ENCODE measurements around the gene RCAN3.
"Not testable (repeated sequence)": the region's sequence is repeated elsewhere in the genome, so short reads cannot be mapped to it uniquely, and the experiment has no call there.

Gene RCAN3

DNA sequence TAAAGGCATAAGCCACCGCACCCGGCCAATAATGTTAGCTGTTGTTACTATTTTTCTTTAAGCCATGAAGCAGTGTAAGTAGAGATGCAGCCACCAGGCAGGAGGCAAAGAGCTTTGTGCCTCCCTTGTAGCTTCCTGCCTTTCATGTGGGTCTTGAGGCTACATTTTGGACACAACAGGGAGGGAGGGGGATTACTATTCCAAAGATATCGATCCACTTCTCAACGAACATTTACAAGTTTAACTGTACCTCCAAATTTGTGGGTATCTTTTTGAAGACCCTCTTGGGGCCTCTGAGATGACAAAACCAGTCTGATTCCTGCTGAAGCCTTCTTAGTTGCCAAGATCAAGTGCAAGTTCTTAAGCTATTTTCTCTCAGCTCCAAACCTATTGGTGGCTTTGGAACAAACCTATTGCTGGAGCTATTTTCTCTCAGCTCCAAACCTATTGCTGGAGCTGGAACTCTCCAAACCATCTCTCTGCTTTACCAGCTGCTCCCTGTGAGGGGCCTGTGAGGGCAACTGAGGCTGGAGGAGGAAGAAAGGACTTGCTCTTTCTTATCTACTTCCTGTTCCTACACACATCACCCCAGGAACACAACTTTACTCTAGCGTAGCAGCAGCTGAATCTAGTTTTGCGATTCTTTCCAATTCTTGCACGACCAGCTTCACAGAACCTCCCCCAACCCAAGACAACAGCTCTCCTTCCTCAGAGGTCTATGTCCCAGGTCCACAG is 16.1 kb upstream of the RCAN3 start:
- no peak for DNase-seq

DNA sequence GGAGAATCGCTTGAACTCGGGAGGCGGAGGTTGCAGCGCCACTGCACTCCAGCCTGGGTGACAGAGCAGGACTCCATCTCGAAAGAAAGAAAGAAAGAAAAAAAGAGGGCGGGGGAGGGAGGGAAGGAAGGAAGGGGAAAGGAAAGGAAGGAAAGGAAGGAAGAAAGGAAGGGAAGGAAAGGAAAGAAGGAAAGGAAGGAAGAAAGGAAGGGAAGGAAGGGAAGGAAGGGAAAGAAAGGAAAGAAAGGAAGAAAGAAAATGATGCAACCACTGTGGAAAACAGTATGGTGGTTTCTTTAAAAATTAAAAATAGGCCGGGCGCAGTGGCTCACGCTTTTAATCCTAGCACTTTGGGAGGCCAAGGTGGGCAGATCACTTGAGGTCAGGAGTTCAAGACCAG is 15.2 kb upstream of the RCAN3 start:
- no peak for DNase-seq

DNA sequence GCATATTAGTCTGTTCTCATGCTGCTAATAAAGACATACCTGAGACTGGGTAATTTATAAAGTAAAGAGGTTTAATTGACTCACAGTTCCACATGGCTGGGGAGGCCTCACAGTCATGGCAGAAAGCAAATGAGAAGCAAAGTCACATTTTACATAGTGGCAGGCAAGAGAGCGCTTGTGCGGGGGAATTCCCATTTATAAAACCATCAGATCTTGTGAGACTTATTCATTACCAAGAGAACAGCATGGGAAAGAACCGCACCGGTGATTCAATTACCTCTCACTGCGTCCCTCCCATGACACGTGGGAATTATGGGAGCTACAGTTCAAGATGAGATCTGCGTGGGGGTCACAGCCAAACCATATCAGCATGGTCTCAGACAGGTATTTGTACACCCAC is 14.5 kb upstream of the RCAN3 start:
- DNase-seq = peak; percentile 77

DNA sequence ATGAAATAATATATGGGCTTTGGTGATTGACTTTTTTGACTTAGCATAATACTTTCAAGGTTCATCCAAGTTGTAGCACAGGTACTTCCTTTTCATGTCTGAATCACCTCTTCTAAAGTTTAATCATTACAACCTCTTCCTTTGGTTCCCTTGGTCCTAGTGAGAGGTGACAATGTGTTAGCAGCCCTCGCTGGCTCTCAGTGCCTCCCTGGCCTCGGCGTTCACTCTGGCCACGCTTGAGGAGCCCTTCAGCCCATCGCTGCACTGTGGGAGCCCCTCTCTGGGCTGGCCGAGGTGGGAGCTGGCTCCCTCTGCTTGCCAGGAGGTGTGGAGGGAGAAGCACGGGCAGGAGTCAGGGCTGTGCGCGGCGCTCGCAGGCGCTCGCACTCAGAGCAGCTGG is 13.0 kb upstream of the RCAN3 start:
- DNase-seq = no peak

DNA sequence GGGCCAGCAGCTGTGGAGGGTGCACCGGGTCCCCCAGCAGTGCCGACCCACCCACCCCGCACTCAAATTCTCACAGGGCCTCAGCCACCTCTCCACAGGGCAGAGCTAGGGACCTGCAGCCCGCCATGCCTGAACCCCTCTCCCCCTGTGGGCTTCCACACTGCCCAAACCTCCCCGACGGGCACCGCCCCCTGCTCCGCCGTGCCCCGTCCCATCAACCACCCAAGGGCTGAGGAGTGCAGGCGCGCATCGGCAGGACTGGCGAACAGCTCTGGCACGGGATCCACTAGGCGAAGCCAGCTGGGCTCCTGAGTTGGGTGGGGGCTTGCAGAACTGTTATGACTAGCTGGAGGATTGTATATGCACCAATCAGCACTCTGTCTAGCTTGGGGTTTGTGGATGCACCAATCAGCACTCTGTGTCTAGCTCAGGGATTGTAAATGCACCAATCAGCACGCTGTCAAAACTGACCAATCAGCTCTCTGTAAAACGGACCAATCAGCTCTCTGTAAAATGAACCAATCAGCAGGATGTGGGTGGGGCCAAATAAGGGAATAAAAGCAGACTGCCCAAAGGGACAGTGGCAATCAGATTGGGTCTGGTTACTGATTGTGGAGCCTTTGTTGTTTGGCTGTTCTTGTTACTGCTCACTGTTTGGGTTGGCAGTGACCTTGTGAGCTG is 12.4 kb upstream of the RCAN3 start:
- DNase-seq = no peak

DNA sequence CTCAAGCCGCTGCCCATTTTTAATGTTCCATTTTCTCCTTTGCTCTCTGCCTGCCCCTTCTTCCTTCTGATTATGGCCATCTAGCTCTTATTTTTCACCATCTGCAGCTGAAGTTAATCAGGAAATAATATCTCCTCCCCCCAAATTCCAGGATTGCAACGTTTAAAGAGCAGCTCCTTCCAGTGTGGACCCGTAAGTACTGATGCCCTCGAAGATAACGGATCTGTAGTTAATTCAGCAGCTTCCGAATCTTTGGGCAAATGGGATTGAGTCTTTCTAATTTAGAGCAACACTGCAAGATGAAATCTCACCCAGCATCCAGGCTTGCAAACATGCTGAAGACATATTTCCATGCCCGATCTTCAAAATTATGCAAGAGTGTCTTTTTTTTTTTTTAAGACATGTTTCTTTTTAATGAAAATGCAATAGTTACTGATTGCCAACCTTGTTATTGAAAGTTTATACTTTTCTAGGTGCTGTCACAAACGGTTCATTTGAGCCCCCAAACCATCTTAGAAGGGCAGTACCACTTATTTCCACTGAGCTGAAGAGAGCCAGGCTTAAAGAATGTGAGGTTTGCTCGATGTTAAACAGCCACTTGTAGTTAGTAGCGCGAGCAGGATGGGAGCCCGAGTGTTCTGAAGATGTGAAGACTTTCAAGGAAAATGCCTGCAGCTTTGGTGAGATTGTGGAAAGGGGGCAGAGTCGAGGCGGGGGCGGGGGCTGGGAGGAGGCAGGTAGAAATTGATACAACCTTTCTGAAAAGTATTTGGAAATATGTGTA is 10.9 kb upstream of the RCAN3 start:
- DNase-seq = no peak

DNA sequence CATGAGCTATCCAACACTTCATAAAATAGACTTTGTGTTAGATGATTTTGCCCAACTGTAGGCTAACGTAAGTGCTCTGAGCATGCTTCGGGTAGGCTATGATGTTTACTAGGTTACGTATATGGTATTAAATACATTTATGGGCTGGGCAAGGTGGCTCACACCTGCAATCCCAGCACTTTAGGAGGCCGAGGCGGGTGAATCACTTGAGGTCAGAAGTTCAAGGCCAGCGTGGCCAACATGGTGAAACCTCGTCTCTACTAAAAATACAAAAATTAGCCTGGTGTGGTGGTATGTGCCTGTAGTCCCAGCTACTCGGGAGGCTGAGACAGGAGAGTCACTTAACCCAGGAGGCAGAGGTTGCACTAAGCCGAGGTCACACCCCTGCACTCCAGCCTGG is 9.7 kb upstream of the RCAN3 start:
- DNase-seq = not testable (repeated sequence)

DNA sequence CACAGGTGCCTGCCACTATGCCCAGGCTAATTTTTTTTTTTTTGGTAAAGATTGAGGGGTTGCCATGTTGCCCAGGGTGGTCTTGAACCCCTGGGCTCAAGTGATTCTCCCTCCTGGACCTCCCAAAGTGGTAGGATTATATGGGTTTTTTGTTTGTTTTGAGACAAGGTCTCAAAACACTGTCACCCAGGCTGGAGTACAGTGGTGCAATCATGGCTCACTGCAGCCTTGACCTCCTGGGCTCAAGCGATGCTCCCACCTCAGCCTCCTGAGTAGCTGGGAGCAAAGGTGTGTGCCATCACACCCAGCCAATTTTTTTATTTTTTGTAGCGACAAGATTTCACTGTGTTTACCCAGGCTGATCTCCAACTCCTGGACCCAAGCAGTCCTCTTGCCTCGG is 8.9 kb upstream of the RCAN3 start:
- DNase-seq = no peak

DNA sequence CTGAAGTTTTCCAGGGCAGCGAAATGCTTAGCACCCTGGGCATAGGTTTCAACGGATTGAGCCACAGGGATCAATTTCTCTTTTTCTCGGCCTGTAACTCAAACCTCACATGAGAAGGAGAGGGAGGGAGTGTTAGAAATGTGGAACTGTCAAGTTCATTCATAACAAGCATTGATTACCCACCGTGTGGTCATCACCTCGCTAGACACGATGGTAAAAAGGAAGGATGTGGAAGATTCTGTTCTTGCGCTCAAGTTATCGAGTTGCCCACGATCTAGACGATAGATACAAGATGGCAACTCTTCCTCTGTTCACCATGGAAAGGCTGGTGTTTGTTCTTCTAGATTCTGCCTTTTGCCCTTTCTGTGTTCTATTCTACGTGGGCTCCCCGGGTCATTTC is 4.0 kb upstream of the RCAN3 start:
- DNase-seq = no peak

DNA sequence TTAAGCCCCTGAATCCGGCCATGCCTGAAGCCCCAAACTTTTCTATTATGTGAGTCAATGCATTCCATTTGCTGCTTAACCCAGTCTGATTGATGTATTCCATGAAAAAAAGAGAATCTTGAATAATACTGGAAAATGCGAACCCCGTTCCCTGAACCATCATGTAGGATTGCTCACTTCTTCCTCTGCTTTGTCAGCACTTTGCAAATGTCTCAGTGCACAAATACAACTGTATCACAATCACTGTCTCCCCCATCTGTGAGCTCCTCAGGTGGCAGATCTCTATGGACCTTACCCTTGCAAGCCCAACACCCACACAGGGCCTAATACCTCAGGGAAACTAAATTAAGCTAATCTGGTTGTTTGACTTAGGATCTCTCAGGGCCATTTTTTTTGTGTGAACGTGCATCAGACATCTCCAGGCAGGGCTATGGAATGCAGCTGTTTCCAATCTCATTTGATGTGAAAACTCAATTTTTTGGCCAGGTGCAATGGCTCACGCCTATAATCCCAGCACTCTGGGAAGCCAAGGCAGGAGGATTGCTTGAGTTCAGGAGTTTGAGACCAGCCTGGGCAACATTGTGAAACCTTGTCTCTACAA is 2.1 kb upstream of the RCAN3 start:
- no peak for DNase-seq

DNA sequence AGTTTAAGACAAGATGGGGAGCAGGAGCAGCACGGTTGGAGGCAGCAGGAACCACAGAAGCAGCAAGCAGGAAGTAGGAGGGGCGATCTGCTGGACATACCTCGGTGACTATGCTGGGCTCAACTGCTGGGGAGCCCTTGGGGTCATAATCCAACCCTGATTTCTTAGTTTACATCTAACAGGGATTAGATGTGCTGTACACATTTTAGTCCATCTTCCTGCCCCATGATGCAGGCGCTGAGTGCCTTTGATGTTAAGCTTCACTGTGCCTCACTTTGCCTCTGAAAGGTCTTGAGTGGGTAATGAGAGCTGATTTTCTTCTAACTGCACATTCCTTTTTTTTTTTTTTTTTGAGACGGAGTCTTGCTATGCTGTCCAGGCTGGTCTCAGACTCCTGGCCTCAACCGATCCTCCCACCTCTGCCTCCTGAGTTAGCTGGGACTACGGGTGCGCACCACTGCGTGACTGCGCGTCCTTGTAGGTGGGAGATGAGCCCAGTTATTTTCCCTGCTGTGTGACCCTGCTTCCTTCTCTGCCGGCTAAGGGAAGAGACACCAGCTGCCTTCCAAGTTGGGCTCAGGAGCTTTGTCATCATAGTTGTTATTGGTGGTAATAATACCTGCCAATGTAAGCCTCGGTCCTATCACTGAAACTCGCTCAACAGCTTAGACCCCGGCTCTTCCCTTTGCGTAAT is 1.1 kb upstream of the RCAN3 start:
- peak; percentile 55 for DNase-seq

DNA sequence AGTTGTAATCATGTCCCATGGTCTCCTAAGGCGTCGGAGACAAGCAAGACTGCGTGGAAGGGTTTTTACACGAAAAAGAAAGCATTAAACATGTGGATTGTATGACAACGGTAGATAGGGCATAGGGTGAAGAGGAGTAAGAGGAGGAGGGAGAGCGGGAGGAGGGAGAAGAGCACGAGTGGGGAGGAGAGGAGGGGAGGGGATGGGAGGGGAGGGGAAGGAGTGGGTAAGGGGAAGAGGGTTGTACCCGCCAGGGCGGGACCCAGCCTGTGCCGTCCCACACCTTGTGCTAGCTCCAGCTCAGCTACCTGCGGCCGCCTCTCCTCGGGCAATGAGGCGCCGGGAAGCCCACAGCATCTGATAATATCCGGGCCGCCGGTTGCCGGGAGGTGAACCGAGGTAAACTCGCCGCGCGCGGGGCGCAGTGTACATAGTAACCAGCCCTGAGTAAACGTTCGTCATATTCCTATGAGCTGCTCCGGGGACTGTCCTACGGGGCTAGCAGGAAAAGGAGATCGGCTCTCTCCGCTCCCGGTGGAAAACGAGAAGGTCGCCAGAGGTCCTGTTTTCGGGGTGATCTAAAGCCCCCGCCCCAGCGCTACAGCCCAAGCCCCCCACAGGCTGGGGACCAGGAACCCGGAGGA is 449 bp upstream of the RCAN3 start:
- DNase-seq = peak; percentile 64

DNA sequence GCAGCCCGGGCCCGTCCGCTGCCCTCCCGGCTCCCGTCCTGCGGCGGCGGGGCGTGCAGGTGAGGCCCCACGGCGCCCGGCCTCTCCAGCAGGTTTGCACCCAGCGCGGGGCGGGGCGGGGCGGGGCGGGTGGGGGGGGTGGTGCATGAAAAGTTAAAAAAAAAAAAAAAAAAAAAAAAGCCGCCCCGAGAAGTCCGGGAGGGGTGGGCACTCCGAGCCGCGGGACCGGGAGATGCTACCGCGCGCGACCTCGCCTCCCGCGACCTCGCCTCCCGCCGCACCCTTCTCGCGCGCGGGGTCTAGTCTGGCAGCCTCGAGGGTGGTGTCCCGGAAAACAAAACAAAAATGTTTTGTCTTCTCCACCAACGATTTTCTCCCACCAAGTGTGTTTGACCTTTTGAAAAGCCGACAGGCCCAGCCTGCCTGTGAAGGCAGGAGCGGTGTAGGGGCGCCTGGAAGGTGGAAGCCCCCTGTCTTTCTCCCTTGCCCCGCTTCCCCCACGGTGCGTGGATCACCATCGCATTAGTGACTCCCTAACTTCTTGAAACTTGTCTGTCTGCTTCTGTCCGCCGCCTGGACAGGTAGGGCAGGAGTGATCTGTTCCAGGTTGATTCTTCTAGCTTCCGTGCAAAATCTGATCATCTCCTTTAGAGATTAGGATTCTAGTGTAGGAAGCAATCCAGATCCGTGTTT is 569 bp downstream of the RCAN3 start:
- peak; percentile 3 for DNase-seq

DNA sequence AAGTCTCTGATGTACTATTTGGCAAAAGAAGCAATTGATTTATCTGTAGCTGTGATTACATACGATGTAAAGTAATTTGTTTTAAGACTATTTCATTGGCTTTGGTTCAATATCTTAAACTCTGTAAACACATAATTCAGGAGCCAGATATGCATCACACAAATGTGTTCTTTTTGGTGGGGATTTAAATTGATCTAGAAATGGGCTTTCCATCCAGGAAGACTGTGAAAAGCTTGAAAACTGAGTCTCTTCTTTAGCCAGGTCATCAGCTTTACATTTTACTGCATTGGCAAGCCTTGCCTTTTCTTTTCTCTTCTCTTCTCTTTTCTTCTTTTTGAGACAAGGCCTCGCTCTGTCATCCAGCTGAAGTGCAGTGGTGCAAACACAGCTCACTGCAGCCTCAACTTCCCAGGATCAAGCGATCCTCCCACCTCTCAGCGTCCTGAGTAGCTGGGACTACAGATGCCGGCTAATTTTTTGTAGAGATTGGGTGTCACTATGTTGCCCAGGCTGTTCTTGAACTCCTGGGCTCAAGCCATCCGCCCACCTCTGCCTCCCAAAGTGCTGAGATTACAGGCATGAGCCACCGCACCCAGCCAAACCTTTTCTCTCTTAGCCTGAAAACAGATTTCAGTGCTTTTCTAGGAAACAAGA is 1.4 kb downstream of the RCAN3 start:
- DNase-seq = no peak

DNA sequence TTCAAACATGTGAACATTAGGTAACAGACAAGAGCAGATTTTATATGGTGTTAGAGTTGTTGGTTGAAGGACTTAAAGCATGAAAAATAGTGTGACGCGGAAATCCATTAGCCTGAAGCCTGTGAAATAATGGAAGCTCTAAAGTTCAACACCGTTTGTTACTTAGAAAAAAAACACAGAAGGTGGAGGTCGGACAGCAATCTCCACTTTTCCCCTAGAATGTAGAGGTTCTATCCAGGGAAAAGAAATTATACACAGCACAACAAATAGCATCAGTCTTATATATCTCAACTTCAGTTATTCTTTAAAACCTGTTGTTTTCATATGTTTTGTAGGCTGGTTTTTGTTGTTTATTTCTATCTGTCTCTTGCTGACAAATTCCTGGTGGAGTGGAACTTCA is 1.9 kb downstream of the RCAN3 start:
- DNase-seq = no peak

DNA sequence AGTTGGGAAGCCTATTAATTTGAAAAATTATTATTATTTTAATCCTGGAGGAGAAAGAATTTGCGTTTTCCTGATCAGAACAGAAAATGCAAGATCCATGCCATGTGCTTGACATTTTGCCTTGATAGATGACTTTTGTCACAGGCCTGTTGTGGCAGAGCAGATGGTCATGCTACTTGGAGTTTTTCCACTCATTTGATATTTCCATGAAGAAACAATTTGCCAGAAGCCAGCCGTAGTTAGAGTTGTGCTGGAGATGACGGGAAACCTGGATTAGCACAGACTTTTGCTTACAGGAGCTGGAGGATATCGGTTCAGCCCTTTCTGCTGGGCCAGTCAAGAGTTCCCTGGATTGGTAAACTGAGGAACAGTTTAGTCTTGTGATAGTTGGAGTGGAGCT is 3.2 kb downstream of the RCAN3 start:
- DNase-seq = no peak

DNA sequence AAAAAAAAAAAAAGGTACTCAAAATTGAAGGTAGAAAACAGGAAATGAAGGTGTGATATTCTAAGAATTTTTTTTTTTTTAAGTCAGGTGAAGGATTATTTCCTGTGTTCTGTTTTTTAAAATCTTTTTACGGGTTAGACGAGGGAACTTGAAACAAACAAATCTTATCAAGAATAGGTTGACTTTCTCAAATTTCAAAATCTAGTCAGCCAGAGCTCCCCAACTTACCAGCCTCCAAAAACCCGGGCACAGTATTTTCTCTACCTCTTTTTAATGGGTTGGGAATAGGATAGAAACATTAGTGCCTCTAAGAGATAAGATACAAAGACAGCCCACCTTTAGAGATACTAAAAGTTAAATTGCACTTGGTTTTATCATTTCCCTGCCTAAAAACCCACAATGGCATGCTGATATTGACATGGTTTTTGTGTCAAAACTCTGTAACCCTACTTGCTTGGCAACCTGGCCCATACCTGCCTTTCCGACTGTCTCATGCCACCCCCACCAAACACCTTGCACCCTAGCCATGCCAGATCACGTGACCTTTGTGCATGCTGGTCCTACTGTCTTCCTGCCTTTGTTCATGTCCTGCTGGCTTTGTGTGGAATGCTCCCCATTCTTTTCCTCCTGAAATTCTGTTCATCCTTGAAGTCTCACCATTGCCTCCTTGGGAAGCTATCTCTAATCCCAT is 4.2 kb downstream of the RCAN3 start:
- no peak for DNase-seq

DNA sequence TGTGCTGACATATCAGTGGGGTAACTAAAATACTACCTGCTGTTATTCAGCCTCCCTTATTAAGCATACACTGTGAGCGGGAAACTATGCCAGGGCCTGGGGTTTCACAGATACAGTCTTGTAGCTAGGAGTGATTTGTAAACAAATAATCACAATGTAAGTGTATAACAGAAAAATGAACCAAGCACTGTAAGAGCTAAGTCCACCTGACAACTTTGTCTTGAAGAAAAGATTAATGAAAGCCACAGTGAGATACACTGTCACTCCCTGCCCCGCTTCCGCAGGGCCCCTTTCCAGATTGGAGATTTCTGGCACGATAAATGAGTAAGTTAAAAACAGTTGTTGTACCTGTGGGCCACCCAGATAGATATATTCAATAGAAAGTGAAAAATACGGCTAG is 4.8 kb downstream of the RCAN3 start:
- DNase-seq = no peak

DNA sequence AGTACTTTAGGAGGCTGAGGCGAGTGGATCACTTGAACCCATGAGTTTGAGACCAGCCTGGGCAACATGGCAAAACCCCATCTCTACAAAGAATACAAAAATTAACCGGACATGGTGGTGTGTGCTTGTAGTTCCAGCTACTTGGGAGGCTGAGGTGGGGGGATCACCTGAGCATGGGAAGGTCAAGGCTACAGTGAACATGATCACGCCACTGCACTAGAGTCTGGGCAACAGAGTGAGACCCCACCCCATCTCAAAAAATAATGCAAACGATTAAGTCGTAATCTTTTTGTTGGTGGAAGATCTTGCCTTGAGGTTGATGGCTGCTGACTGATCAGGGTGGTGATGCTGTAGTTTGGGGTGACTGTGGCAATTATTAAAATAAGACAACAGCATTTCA is 6.3 kb downstream of the RCAN3 start:
- no peak for DNase-seq

DNA sequence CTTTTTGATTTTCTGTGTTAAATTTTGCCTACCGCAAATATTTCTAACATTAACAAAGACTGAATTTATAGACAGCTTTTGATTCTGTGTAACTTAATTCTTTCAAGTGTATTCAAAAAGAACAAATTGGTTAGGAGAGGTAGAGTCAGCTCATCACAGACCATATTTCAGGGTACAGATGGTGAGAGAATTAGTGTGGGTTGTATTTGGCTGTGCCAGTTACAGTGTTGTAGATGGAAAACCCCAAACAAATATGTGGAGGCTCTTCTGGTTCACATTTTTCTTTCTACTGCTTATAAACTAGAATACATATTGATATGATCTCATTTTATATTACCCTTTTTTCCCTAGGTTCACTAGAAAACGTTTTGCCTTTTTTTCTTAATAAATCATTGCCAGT is 11.1 kb downstream of the RCAN3 start:
- no peak for DNase-seq

DNA sequence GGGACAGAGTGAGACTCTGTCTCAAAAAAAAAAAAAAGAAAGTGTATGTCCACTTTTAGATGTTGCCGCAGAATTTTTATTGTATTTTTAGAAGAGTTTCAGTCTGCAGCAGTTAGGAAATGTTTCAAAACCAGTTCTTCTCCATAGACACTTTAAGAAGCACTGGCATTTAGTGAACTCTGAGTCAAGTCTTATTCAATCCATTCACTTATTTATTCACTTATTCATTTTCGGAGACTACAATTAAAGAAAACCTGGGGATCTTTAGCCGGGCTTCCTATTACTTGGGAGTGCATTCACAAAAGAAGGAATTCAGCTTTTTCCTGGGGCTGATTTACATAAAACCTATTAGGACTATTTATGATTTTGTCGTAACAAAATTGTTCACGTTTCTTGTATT is 12.3 kb downstream of the RCAN3 start:
- no peak for DNase-seq
